H1 (cell line): Measurements from ENCODE around the gene TTC28. TPM values are rescaled to one million over a fixed set of nuclear protein-coding genes. Genes with fewer than 3 reads are reported as not detected.

ENCODE experiments used
- CTCF ChIA-PET: fragments of 300-600 bp; sonication (Branson Sonifier 250); formaldehyde crosslinking; loops from one replicate; lab custom pipeline; 2021; ENCODE audit not compliant: partially characterized antibody; lab: Charles Lee
- POLR2A ChIA-PET: fragments of 300-600 bp; sonication (Branson Sonifier 250); formaldehyde crosslinking; loops from one replicate; lab custom pipeline; 2021; ENCODE audit warnings: inconsistent platforms; ENCODE audit not compliant: partially characterized antibody; lab: Charles Lee
- DNase-seq, 2 experiments: peaks; one replicate each; pipeline versions ENCODE4 v3.0.0 to v3.0.0-alpha.2; 2010 to 2022; ENCODE audit warnings: low spot score in 2 of 2, low read depth in 1 of 2, mixed read lengths in 1 of 2
- FAIRE-seq: peaks from 2 replicates; lab custom pipeline; 2011; peaks lifted over from hg19 to GRCh38; lab: Jason Lieb, UNC
- H2AFZ ChIP-seq: 2 replicates; pipeline ENCODE4 v1.8.1; 2012; ENCODE audit warnings: low read length, inconsistent platforms
- H2AK5ac ChIP-seq: 2 replicates; pipeline ENCODE4 v1.6.1; 2013; ENCODE audit warnings: low read depth, low read length
- H2BK120ac ChIP-seq: replicated peaks from 2 replicates; pipeline ENCODE3; 2013; ENCODE audit warnings: low read depth, low read length, inconsistent platforms
- H2BK12ac ChIP-seq: 2 replicates; pipeline ENCODE4 v1.6.1; 2013; ENCODE audit warnings: low read depth, low read length
- H2BK15ac ChIP-seq: 2 replicates; pipeline ENCODE4 v1.6.1; 2013; ENCODE audit warnings: low read length
- H2BK20ac ChIP-seq: 2 replicates; pipeline ENCODE4 v1.6.1; 2013; ENCODE audit warnings: low read length
- H2BK5ac ChIP-seq: 2 replicates; pipeline ENCODE4 v1.6.1; 2013; ENCODE audit warnings: low read depth, low read length
- H3K14ac ChIP-seq: 2 replicates; pipeline ENCODE4 v1.6.1; 2013; ENCODE audit warnings: inconsistent platforms; ENCODE audit not compliant: insufficient read length
- H3K18ac ChIP-seq: 2 replicates; pipeline ENCODE4 v1.6.1; 2013; ENCODE audit warnings: low read length; ENCODE audit errors: extremely low read depth
- H3K23ac ChIP-seq: 2 replicates; pipeline ENCODE4 v1.6.1; 2013; ENCODE audit warnings: inconsistent platforms; ENCODE audit not compliant: insufficient read length
- H3K23me2 ChIP-seq: 2 replicates; pipeline ENCODE4 v1.6.1; 2013; ENCODE audit warnings: low read depth, low read length
- H3K27ac ChIP-seq: 2 replicates; pipeline ENCODE4 v1.6.1; 2011; ENCODE audit warnings: low read depth, low read length, inconsistent platforms
- H3K27me3 ChIP-seq, 4 experiments: replicated peaks in 1 of 4; 1 replicate in 1 of 4; 2 replicates in 3 of 4; pipeline versions ENCODE4 v1.6.1 to v1.8.1; 2011 to 2013; ENCODE audit warnings: low read length in 3 of 4, mild to moderate bottlenecking in 3 of 4, inconsistent platforms in 2 of 4, mixed read lengths in 2 of 4, moderate library complexity in 1 of 4; ENCODE audit not compliant: control insufficient read depth in 3 of 4, insufficient read depth in 3 of 4; ENCODE audit errors: extremely low read depth in 1 of 4
- H3K36me3 ChIP-seq, 4 experiments: 2 replicates each; pipeline versions ENCODE4 v1.6.1 to v1.8.1; 2011 to 2013; ENCODE audit warnings: mild to moderate bottlenecking in 4 of 4, low read length in 3 of 4, moderate library complexity in 2 of 4, control low read depth in 1 of 4, inconsistent platforms in 1 of 4; ENCODE audit not compliant: insufficient read depth in 4 of 4, control insufficient read depth in 2 of 4
- H3K4ac ChIP-seq: replicated peaks from 2 replicates; pipeline ENCODE3; 2013; ENCODE audit warnings: low read length, low read depth, mixed read lengths, inconsistent platforms; ENCODE audit not compliant: insufficient read length
- H3K4me1 ChIP-seq, 4 experiments: replicated peaks in 1 of 4; 1 replicate in 1 of 4; 2 replicates in 3 of 4; pipeline versions ENCODE4 v1.6.1 to v1.8.1; 2011 to 2013; ENCODE audit warnings: low read length in 3 of 4, inconsistent platforms in 2 of 4, mixed read lengths in 1 of 4; ENCODE audit not compliant: insufficient read depth in 4 of 4, control insufficient read depth in 3 of 4
- H3K4me2 ChIP-seq, 2 experiments: 2 replicates each; pipeline versions ENCODE4 v1.6.1 to v1.8.1; 2011 to 2013; ENCODE audit warnings: low read depth in 2 of 2, low read length in 2 of 2, control low read depth in 1 of 2, inconsistent platforms in 1 of 2, mild to moderate bottlenecking in 1 of 2; ENCODE audit not compliant: insufficient read depth in 1 of 2
- H3K4me3 ChIP-seq, 4 experiments: fragments of 200-600, 300-600 bp in 1 of 4; sonication (generic), shearing (Covaris generic), sonication (Bioruptor Twin) in 1 of 4; 2 replicates each; pipeline versions ENCODE4 v1.5.1 to v1.8.1; 2011 to 2016; ENCODE audit warnings: low read length in 4 of 4, low read depth in 3 of 4, control low read depth in 2 of 4, inconsistent platforms in 2 of 4, mild to moderate bottlenecking in 2 of 4, mixed read lengths in 1 of 4, moderate library complexity in 1 of 4; ENCODE audit not compliant: insufficient read depth in 2 of 4; ENCODE audit errors: extremely low read depth in 1 of 4
- H3K56ac ChIP-seq: replicated peaks from 2 replicates; pipeline ENCODE3; 2013; ENCODE audit warnings: low read depth, mild to moderate bottlenecking, mixed read lengths, low read length, inconsistent platforms; ENCODE audit not compliant: insufficient read length
- H3K79me1 ChIP-seq: 2 replicates; pipeline ENCODE4 v1.6.1; 2013; ENCODE audit warnings: low read depth, low read length, control low read depth
- H3K79me2 ChIP-seq, 2 experiments: 2 replicates each; pipeline versions ENCODE4 v1.6.1 to v1.8.1; 2012 to 2013; ENCODE audit warnings: low read length in 2 of 2, mild to moderate bottlenecking in 2 of 2, inconsistent platforms in 1 of 2; ENCODE audit not compliant: insufficient read depth in 2 of 2, control insufficient read depth in 1 of 2
- H3K9ac ChIP-seq, 4 experiments: replicated peaks in 1 of 4; 1 replicate in 1 of 4; 2 replicates in 3 of 4; pipeline versions ENCODE4 v1.6.1 to v1.8.1; 2011 to 2013; ENCODE audit warnings: low read depth in 3 of 4, low read length in 3 of 4, control low read depth in 2 of 4, mild to moderate bottlenecking in 2 of 4, moderate library complexity in 2 of 4, inconsistent platforms in 1 of 4; ENCODE audit errors: extremely low read depth in 1 of 4
- H3K9me3 ChIP-seq, 2 experiments: 2 replicates each; pipeline versions ENCODE4 v1.6.1 to v1.8.1; 2012 to 2013; ENCODE audit warnings: mild to moderate bottlenecking in 2 of 2, moderate library complexity in 2 of 2, control low read depth in 1 of 2, inconsistent platforms in 1 of 2, low read depth in 1 of 2, low read length in 1 of 2, mixed read lengths in 1 of 2; ENCODE audit not compliant: insufficient read depth in 2 of 2
- H4K20me1 ChIP-seq, 2 experiments: replicated peaks in 1 of 2; 2 replicates each; pipeline versions ENCODE3 to v1.8.1; 2011 to 2013; ENCODE audit warnings: inconsistent platforms in 2 of 2, low read length in 2 of 2, mild to moderate bottlenecking in 1 of 2; ENCODE audit not compliant: insufficient read depth in 2 of 2, control insufficient read depth in 1 of 2
- H4K5ac ChIP-seq: 2 replicates; pipeline ENCODE4 v1.6.1; 2013; ENCODE audit warnings: low read length, low read depth, mixed read lengths, inconsistent platforms; ENCODE audit not compliant: insufficient read length
- H4K8ac ChIP-seq: 2 replicates; pipeline ENCODE4 v1.8.0; 2013; ENCODE audit warnings: mild to moderate bottlenecking, moderate library complexity, low read length, inconsistent platforms; ENCODE audit not compliant: insufficient read depth; ENCODE audit errors: extremely low read depth
- H4K91ac ChIP-seq: replicated peaks from 2 replicates; pipeline ENCODE3; 2013; ENCODE audit warnings: low read length, mixed read lengths, inconsistent platforms; ENCODE audit not compliant: insufficient read length
- CEBPB ChIP-seq: IDR thresholded peaks from 2 replicates; pipeline ENCODE4 v1.6.1; 2012; ENCODE audit warnings: low read depth, low read length
- GABPA ChIP-seq: IDR thresholded peaks from 2 replicates; pipeline ENCODE4 v1.6.1; 2011; ENCODE audit warnings: mild to moderate bottlenecking, low read length, moderate library complexity, borderline replicate concordance; ENCODE audit not compliant: insufficient read depth
- HDAC2 ChIP-seq, 2 experiments: fragments of 300-600 bp in 1 of 2; sonication (generic) in 1 of 2; IDR thresholded peaks; 2 replicates each; pipeline ENCODE4 v1.6.1; 2011 to 2012; ENCODE audit warnings: low read depth in 2 of 2, low read length in 2 of 2, mild to moderate bottlenecking in 2 of 2, moderate library complexity in 2 of 2, borderline replicate concordance in 1 of 2, inconsistent platforms in 1 of 2
- KDM1A ChIP-seq: fragments of 200-600, 300-600 bp; sonication (generic); IDR thresholded peaks from 2 replicates; pipeline ENCODE4 v1.7.1; 2016; ENCODE audit warnings: mild to moderate bottlenecking, low read length, borderline replicate concordance
- MAFK ChIP-seq: IDR thresholded peaks from 2 replicates; pipeline ENCODE4 v1.6.1; 2012; ENCODE audit warnings: low read depth, mild to moderate bottlenecking, improper control_type of control experiment, low read length
- POLR2A ChIP-seq, 2 experiments: IDR thresholded peaks; 1 replicate in 1 of 2; 2 replicates in 1 of 2; pipeline ENCODE4 v1.6.1; 2011; ENCODE audit warnings: low read depth in 2 of 2, low read length in 2 of 2, mild to moderate bottlenecking in 2 of 2; ENCODE audit errors: control extremely low read depth in 1 of 2
- RNF2 ChIP-seq: fragments of 200-900, 300-1000 bp; sonication (generic); IDR thresholded peaks from 2 replicates; pipeline ENCODE4 v1.7.1; 2016; ENCODE audit warnings: borderline replicate concordance, low read depth, mild to moderate bottlenecking, antibody characterized with exemption, low read length; ENCODE audit not compliant: poor library complexity, severe bottlenecking; ENCODE audit errors: missing control alignments
- RXRA ChIP-seq: IDR thresholded peaks from 2 replicates; pipeline ENCODE4 v1.6.1; 2011; ENCODE audit warnings: low read depth, mild to moderate bottlenecking, low read length, moderate library complexity; ENCODE audit not compliant: insufficient read depth
- SIRT6 ChIP-seq: IDR thresholded peaks from one replicate; pipeline ENCODE4 v1.7.1; 2012; ENCODE audit warnings: low read length, inconsistent platforms
- SP4 ChIP-seq: IDR thresholded peaks from 2 replicates; pipeline ENCODE4 v1.6.1; 2012; ENCODE audit warnings: low read length, inconsistent platforms
- SRF ChIP-seq: IDR thresholded peaks from 2 replicates; pipeline ENCODE4 v1.6.1; 2011; ENCODE audit warnings: mild to moderate bottlenecking, low read depth, low read length, moderate library complexity
- TBP ChIP-seq: IDR thresholded peaks from 2 replicates; pipeline ENCODE4 v1.6.1; 2011; ENCODE audit warnings: low read depth, low read length, improper control_type of control experiment
- WGBS, 2 experiments: shearing (Covaris generic) in 1 of 2; methylation state at CpG; one replicate each; pipeline versions ENCODE4 v1.1.6 to v1.1.7; 2013 to 2015; ENCODE audit warnings: low lambda C conversion rate in 2 of 2, mixed read lengths in 2 of 2, inconsistent platforms in 1 of 2, low coverage in 1 of 2, missing lambda C conversion rate in 1 of 2; ENCODE audit not compliant: insufficient replicate concordance in 2 of 2, insufficient coverage in 1 of 2, insufficient read length in 1 of 2; ENCODE audit errors: extremely low coverage in 1 of 2, missing lambda C conversion rate in 1 of 2; 5-methylcytosine and 5-hydroxymethylcytosine counted together
- polyA plus RNA-seq, 7 experiments: library from polyadenylated mRNA; depleted of rRNA in 3 of 7; stranded (reverse) in 5 of 7; unstranded in 2 of 7; fragments of >200 nt in 5 of 7; fragments of 200-250 nt in 2 of 7; gene quantifications; 1 replicate in 5 of 7; 2 replicates in 1 of 7; 4 replicates in 1 of 7; pipeline versions ENCODE4 v1.2.1 to v1.2.3, GENCODE V29; 2011 to 2013; ENCODE audit warnings: missing spikeins in 2 of 7, mixed read lengths in 2 of 7
- total RNA-seq: library from RNA; stranded (reverse); fragmentation: NEBNext Ultra II Directional; extraction: Animal tissue kit (Norgen Biotek cat#: 25700); gene quantifications from 2 replicates; pipeline ENCODE4 v1.2.1, GENCODE V29; 2021
- TF ChIP-seq, protein P1 (sequence below): IDR thresholded peaks from 2 replicates; pipeline ENCODE4 v1.6.1; 2011; ENCODE audit warnings: low read length, improper control_type of control experiment

Gene TTC28
- total and polyA plus RNA-seq, 2 of the 8 experiments (the other 6 are each of a cell fraction or from before 2014, with no cell fraction given) = 2.6 to 12.6 TPM

DNA sequence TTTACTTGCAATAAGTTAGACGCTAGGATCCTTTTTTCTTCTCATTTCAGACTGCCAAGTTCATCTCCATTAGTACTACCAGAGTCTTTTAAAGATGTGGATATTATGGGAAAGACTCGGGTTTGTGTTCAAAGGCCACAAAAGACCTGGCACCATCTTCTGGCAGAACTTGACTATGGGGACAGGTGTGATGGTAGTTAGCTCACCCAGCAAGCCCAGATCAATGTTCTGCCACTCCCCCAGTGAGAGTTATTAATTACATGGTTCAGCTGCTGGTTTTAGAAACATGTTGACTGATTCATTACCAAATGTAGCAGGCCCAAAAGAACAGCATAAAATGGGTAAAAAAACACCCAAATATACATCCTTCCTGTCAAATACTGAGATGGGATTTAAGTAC lies 427.1 kb downstream of the TTC28 start:
- no peak overlapping the region for H3K56ac ChIP-seq
- WGBS, 2 experiments = 100% methylated on average over 2 of the region's 2 CpGs; no CpG with 5 or more reads in 1 of the 2 experiments
- no peak for TF ChIP-seq RNF2
- TF ChIP-seq RXRA = no peak
- TF ChIP-seq HDAC2 (IDR thresholded peaks at IDR 0.05; ENCODE audit: borderline replicate concordance in 1 of 2, low read depth in 2 of 2, low read length in 2 of 2) = no peak
- no peak for TF ChIP-seq GABPA
- TF ChIP-seq, protein P1, sequence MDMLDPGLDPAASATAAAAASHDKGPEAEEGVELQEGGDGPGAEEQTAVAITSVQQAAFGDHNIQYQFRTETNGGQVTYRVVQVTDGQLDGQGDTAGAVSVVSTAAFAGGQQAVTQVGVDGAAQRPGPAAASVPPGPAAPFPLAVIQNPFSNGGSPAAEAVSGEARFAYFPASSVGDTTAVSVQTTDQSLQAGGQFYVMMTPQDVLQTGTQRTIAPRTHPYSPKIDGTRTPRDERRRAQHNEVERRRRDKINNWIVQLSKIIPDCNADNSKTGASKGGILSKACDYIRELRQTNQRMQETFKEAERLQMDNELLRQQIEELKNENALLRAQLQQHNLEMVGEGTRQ = no peak
- no peak for TF ChIP-seq SRF
- TF ChIP-seq CEBPB = no peak
- TF ChIP-seq KDM1A = no peak
- no peak for TF ChIP-seq TBP
- no peak for TF ChIP-seq SIRT6
- no peak for TF ChIP-seq SP4
- no peak for TF ChIP-seq MAFK
- no peak for TF ChIP-seq POLR2A (IDR thresholded peaks at IDR 0.05; ENCODE audit: control extremely low read depth in 1 of 2, low read depth in 2 of 2, low read length in 2 of 2)

More for the DNA sequence above, 427.1 kb downstream of the TTC28 start:
- POLR2A ChIA-PET = interaction anchor here (1.1 kb wide), 1 partner anchor 14 kb away, joined by 3 read pairs; no protein-coding TSS in a partner anchor
- Histone ChIP-seq H2BK12ac (no peak overlapping the region), H3K79me1 (no peaks in the 10 kb centered on the region), H3K4ac (no peak overlapping the region), H3K27ac (no peak overlapping the region), H4K8ac (no peak overlapping the region), H3K79me2 (no peaks in the 10 kb centered on the region), H2AFZ (no peak overlapping the region), H3K4me2 (no peak overlapping the region), H2BK20ac (no peak overlapping the region), H3K4me3 (no peak overlapping the region), H2BK120ac (no peak overlapping the region), H4K91ac (no peak overlapping the region), H2BK15ac (no peak overlapping the region), H3K9ac (no peak overlapping the region), H2AK5ac (no peak overlapping the region), H3K23me2 (no peaks in the 10 kb centered on the region), H3K14ac (no peak overlapping the region), H4K5ac (no peak overlapping the region), H3K36me3 (no peaks in the 10 kb centered on the region), H3K4me1 (no peaks in the 10 kb centered on the region), H3K9me3 (no peaks in the 10 kb centered on the region), H3K18ac (no peak overlapping the region), H4K20me1 (peaks cover 0 to 2% of the 10 kb centered on the region in 2 experiments), H2BK5ac (no peak overlapping the region), H3K27me3 (peaks cover 2 to 16% (median 8%) of the 10 kb centered on the region in 4 experiments), H3K23ac (no peak overlapping the region)
- FAIRE-seq (no peak), DNase-seq (no peak)
- CTCF ChIA-PET = interaction anchor here (0.6 to 3.6 kb wide), 19 partner anchors 9 to 202 kb away, joined by 3 to 11 read pairs (median 4); no protein-coding TSS in a partner anchor
